ENCODE data around the gene ANKRD50.

Gene ANKRD50

DNA sequence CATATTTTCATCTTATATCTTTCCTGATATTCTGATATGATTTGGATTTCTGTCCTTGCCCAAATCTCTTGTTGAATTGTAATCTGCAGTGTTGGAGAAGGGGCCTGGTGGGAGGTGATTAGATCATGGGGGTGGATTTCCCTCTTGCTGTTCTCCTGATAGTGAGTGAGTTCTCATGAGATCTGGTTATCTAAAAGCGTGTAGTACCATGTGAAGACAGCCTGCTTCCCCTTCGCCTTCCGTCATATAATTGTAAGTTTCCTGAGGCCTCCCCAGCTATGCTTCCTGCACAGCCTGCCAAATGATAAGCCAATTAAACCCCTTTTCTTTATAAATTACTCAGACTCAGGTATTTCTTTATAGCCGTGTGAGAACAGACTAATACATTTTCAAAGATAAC is 77.2 kb downstream of the ANKRD50 start:
- no peak for DNase-seq

DNA sequence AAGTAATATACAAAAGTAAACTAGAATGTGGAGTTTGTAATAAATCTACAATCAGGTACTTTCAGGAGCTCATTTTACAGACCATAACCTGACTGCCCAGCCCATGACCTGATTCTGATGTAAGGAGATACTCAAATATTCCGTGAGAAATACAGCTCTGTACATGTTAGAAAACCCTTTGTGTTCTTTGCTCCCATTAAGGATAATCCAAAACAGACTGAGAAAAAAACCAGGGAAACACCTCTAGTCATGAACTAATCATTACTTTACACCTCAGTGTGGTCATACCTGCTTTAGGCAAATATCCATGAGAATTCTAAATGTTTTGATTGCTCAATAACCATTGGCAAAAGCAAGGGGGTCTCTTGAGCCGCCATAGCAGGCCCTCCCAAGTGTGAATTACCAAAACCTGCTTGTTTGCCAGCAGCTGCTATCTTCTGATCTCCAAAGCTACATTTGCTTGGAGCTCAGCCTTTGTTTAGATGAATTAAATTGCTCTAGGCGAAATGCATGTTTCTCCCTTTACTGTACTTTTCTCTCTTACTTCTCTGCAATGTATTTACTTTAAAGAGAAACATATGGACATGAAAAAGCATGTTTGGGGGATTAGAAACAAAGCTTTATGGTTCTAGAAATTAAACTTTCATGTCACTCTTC is 79.1 kb downstream of the ANKRD50 start:
- no peak for DNase-seq

DNA sequence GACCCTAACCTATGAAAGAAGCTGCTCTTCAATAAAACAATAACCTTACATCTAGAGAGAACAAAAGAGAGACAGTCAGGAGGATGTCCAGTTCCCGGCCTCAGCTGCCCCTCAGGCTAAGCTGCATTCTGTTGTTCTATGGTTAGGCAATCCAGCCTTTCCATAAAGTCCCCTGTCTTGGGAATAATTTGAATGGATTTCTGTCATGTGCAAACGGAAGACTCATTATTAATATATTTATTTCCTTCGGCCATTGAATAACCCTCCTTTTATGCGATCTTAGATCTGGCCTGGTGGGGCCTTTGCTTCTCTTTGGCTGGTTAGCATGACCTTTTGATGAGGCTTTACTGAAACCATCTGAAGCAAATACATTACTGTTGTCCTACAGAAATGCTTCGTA is 80.1 kb downstream of the ANKRD50 start:
- no peak for DNase-seq

DNA sequence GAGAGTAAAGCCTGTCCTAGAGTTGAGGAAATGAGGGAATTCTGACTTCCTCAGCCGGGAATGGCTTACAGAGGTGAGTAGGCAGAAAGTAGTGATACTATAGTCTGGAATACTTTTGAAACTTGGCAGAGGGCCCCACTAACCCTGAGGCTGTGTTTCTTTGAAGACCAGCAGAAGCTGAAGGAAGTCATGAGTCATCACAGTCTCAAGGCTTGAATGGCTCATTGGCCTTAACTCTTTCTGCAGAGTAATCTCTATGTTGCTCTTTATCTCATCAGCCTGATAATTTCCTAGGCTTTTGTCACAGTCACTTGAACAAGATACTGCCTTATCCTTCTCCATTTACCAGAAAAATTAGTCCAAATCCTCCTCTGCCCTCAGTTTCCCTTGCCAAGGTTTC is 80.8 kb downstream of the ANKRD50 start:
- DNase-seq: no peak

DNA sequence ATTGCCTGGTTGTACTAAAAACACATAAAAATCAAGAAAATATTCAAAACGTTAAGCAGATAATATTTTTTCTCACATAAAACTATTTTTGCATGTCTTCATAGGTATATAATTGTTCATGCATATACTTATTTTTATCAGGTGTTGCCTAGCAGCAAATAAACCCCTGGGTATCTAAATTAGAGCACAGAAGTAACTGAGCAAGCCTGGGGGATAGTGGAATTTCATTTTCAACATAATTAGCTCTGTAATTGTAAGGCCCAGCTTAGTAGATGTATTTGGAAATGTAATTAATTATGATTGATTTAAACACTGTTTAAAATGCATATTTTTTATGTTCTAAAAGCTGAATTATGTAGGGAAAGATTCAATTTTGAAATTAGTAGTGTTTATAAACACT is 82.9 kb downstream of the ANKRD50 start:
- no peak for DNase-seq

All from activated CD4-positive, CD25-positive, alpha-beta regulatory T cell (primary cell).